ENCODE data around the gene STIM1. TPM values are rescaled to one million over a fixed set of nuclear protein-coding genes. Genes with fewer than 3 reads are reported as not detected.

STIM1 gene
- total and polyA plus RNA-seq, 7 donors: 52.1 to 147 (median 109) TPM

DNA sequence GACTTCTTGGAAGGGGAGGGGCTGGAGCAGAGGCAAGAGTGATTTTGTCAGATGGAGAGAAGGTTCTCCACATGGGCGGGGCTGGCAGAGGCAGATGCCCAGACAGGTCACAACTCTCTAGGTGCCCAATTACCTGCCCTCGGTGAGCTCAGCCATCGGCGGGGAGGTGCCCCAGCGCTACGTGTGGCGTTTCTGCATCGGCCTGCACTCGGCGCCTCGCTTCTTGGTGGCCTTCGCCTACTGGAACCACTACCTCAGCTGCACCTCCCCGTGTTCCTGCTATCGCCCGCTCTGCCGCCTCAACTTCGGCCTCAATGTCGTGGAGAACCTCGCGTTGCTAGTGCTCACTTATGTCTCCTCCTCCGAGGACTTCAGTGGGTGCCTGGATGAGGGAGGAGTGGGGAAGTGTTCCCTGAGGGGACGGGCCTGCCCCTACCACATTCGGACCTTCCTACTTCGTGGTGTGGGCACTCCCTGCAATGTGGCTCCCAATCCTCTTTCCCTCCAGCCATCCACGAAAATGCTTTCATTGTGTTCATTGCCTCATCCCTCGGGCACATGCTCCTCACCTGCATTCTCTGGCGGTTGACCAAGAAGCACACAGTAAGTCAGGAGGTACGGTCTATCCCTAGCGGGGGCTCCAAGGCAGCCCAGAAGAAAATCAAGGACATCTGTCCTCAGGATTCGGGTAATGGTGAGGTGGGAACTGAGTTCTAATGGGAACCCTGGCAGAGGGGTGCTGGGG, 31.5 kb upstream of the STIM1 start:
- peaks cover 0 to 22% of the 10 kb centered on the region in 2 donors for H3K36me3 ChIP-seq (ENCODE audit: insufficient read depth in 1 of 2, low read depth in 1 of 2)
- ATAC-seq (no peak), DNase-seq (no peak)
- no peak overlapping the region for H3K27ac ChIP-seq
- H3K27me3 ChIP-seq (ENCODE audit: insufficient read depth in 3 of 3, low read length in 2 of 3): no peaks in the 10 kb centered on the region
- intact Hi-C loops (cut with DNase I): no loop called here
- no peak overlapping the region for H3K4me3 ChIP-seq
- WGBS, 3 donors: 92 to 95% (median 94%) methylated on average over 30 of the region's 30 CpGs
- no peaks in the 10 kb centered on the region for H3K4me1 ChIP-seq
- TF ChIP-seq, protein P1, sequence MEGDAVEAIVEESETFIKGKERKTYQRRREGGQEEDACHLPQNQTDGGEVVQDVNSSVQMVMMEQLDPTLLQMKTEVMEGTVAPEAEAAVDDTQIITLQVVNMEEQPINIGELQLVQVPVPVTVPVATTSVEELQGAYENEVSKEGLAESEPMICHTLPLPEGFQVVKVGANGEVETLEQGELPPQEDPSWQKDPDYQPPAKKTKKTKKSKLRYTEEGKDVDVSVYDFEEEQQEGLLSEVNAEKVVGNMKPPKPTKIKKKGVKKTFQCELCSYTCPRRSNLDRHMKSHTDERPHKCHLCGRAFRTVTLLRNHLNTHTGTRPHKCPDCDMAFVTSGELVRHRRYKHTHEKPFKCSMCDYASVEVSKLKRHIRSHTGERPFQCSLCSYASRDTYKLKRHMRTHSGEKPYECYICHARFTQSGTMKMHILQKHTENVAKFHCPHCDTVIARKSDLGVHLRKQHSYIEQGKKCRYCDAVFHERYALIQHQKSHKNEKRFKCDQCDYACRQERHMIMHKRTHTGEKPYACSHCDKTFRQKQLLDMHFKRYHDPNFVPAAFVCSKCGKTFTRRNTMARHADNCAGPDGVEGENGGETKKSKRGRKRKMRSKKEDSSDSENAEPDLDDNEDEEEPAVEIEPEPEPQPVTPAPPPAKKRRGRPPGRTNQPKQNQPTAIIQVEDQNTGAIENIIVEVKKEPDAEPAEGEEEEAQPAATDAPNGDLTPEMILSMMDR (IDR thresholded peaks at IDR 0.05): no peak
- H3K9me3 ChIP-seq: no peaks in the 10 kb centered on the region

DNA sequence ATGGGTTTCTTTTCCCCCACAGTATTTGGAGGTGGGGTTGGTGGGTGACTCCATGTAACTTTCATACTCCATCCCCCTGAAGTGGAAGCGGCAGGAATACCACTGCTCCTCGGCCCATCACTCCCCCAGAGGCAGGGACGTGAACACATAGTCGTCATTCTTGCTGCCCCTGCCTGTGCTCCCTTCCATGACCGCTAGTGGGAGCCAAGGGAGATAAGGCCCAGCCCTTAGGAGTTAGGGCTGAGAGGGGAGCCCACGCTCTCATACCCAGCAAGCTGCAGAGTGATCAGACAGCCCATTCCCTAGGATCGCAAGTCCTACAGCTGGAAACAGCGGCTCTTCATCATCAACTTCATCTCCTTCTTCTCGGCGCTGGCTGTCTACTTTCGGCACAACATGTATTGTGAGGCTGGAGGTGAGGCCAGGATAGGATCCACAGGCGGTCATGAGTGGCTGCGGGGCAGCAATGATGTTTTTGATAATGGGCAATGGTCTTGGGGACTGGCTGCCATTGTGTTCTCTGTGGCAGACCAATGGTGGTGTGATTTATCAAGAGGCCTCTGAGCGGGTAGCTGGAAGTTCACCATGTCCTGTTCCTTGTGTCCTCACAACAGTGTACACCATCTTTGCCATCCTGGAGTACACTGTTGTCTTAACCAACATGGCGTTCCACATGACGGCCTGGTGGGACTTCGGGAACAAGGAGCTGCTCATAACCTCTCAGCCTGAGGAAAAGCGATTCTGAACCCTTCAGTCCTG, 30.6 kb upstream of the STIM1 start:
- Histone ChIP-seq H3K36me3 (ENCODE audit: insufficient read depth in 1 of 2, low read depth in 1 of 2) (peaks cover under 1 to 28% of the 10 kb centered on the region in 2 donors), H3K4me1 (no peaks in the 10 kb centered on the region), H3K9me3 (no peaks in the 10 kb centered on the region), H3K27me3 (ENCODE audit: insufficient read depth in 3 of 3, low read length in 2 of 3) (no peaks in the 10 kb centered on the region), H3K4me3 (no peak overlapping the region), H3K27ac (no peak overlapping the region)
- intact Hi-C loops (cut with DNase I): no loop called here
- peak; percentile 53 to 77 (median 65) for ATAC-seq
- peak; percentile 62 to 78 for DNase-seq
- 77 to 82% (median 79%) methylated on average over 18 of the region's 18 CpGs for WGBS, 3 donors
- TF ChIP-seq, protein P1 (IDR thresholded peaks at IDR 0.05): peak; percentile 46

DNA sequence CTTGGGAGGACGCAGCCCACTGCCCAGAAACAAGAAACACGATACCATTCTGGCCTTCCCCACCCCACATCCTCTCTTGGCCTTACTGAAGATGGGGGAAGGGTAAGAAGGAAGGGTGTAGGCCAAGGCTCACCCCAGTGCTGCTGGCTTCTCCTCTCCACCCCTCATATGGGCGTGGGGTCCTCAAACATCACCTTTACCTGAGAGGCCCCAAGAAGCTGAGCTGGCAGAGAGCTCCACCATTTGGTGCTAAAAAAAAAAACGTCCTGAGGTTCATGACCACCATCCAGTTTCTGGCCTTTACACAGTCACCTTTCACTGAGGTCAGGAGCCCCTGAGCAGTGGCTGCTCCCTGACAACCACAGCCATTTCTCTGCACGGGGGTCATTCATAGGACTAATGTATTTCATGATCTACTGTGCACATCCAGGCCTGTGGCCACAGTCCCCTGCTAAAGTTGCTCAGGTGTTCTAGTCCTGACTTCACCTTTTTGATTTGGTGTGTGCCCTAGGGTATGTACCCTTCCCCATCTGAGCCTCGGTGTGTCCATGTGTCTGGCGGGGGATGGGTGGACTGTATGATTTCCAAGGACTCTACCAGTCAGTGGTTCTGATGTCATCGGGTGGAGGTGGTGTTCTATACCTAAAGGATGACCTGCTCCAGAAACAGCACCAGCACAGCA, 29.9 kb upstream of the STIM1 start:
- intact Hi-C loops (cut with DNase I): no loop called here
- DNase-seq (no peak), ATAC-seq (peak in 1 of 4 donors; percentile 11)
- 83 to 84% (median 83%) methylated on average over 8 of the region's 8 CpGs for WGBS, 3 donors
- H3K36me3 ChIP-seq (ENCODE audit: insufficient read depth in 1 of 2, low read depth in 1 of 2): peaks cover 4 to 35% of the 10 kb centered on the region in 2 donors
- H3K4me1 ChIP-seq: no peaks in the 10 kb centered on the region
- TF ChIP-seq, protein P1 (IDR thresholded peaks at IDR 0.05): no peak
- no peaks in the 10 kb centered on the region for H3K27me3 ChIP-seq (ENCODE audit: insufficient read depth in 3 of 3, low read length in 2 of 3)
- no peaks in the 10 kb centered on the region for H3K9me3 ChIP-seq
- no peak overlapping the region for H3K27ac ChIP-seq
- H3K4me3 ChIP-seq: no peak overlapping the region

DNA sequence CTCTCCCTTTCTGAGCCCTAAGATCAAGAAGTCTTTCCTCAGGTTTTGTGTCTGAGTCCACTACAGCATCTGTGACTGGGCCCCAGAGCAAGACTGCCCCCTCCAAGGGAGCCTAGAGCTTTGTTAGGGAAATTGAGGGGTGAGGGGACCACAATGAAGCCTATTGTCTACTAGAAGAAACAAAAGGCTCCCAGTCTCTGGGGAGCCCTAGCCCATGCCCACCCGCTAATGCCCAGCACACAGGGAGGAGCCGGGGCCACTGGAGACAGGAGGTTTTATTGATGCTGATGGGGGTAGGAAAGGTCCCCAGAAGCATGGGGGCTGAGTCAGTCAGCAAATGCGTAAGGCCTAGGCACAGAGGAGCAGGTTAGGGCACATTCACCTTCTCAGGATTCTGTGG, 28.7 kb upstream of the STIM1 start:
- peaks cover 4 to 35% of the 10 kb centered on the region in 2 donors for H3K36me3 ChIP-seq (ENCODE audit: insufficient read depth in 1 of 2, low read depth in 1 of 2)
- intact Hi-C loops (cut with DNase I): no loop called here
- no peak overlapping the region for H3K27ac ChIP-seq
- H3K4me3 ChIP-seq: no peak overlapping the region
- DNase-seq (no peak), ATAC-seq (no peak)
- H3K9me3 ChIP-seq: no peaks in the 10 kb centered on the region
- TF ChIP-seq, protein P1 (IDR thresholded peaks at IDR 0.05): no peak
- no peaks in the 10 kb centered on the region for H3K4me1 ChIP-seq
- WGBS, 3 donors: 92 to 97% (median 94%) methylated on average over 3 of the region's 3 CpGs
- no peaks in the 10 kb centered on the region for H3K27me3 ChIP-seq (ENCODE audit: insufficient read depth in 3 of 3, low read length in 2 of 3)

All from psoas muscle (tissue), 8 donors.